Measurements from ENCODE around the gene BAHCC1. TPM values are rescaled to one million over a fixed set of nuclear protein-coding genes. Genes with fewer than 3 reads are reported as not detected.

The BAHCC1 gene
- total RNA-seq, 1 donor, result 11.2 TPM

- Histone ChIP-seq H4K20me1 (ENCODE audit: insufficient read depth, low read length) (no peaks in the 10 kb centered on the region), H3K27ac (ENCODE audit: low read depth, low read length) (no peak overlapping the region), H3K9me3 (ENCODE audit: low read depth, low read length) (no peaks in the 10 kb centered on the region), H3K79me2 (ENCODE audit: insufficient read depth, low read length) (no peaks in the 10 kb centered on the region), H3K4me3 (ENCODE audit: insufficient read depth, low read length) (no peak overlapping the region), H3K27me3 (ENCODE audit: insufficient read depth, low read length) (no peaks in the 10 kb centered on the region), H3K36me3 (ENCODE audit: insufficient read depth, low read length) (no peaks in the 10 kb centered on the region), H3K4me2 (ENCODE audit: insufficient read depth, low read length) (no peak overlapping the region), H3K4me1 (ENCODE audit: insufficient read depth, low read length) (no peaks in the 10 kb centered on the region), H2AFZ (ENCODE audit: low read length) (no peak overlapping the region)
- DNase-seq (ENCODE audit: insufficient read length, low spot score, missing footprints), result no peak
- TF ChIP-seq, protein P1, sequence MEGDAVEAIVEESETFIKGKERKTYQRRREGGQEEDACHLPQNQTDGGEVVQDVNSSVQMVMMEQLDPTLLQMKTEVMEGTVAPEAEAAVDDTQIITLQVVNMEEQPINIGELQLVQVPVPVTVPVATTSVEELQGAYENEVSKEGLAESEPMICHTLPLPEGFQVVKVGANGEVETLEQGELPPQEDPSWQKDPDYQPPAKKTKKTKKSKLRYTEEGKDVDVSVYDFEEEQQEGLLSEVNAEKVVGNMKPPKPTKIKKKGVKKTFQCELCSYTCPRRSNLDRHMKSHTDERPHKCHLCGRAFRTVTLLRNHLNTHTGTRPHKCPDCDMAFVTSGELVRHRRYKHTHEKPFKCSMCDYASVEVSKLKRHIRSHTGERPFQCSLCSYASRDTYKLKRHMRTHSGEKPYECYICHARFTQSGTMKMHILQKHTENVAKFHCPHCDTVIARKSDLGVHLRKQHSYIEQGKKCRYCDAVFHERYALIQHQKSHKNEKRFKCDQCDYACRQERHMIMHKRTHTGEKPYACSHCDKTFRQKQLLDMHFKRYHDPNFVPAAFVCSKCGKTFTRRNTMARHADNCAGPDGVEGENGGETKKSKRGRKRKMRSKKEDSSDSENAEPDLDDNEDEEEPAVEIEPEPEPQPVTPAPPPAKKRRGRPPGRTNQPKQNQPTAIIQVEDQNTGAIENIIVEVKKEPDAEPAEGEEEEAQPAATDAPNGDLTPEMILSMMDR (IDR thresholded peaks at IDR 0.05; ENCODE audit: extremely low read depth, low read depth, low read length), result no peak
These were observed 67.4 kb downstream of the BAHCC1 start for GRCh38 chr17:81462506-81463125.

- Histone ChIP-seq H3K4me3 (ENCODE audit: insufficient read depth, low read length) (no peak overlapping the region), H4K20me1 (ENCODE audit: insufficient read depth, low read length) (no peaks in the 10 kb centered on the region), H3K9me3 (ENCODE audit: low read depth, low read length) (no peaks in the 10 kb centered on the region), H2AFZ (ENCODE audit: low read length) (no peak overlapping the region), H3K79me2 (ENCODE audit: insufficient read depth, low read length) (no peaks in the 10 kb centered on the region), H3K4me2 (ENCODE audit: insufficient read depth, low read length) (no peak overlapping the region), H3K4me1 (ENCODE audit: insufficient read depth, low read length) (no peaks in the 10 kb centered on the region), H3K36me3 (ENCODE audit: insufficient read depth, low read length) (no peaks in the 10 kb centered on the region), H3K27ac (ENCODE audit: low read depth, low read length) (no peak overlapping the region), H3K27me3 (ENCODE audit: insufficient read depth, low read length) (no peaks in the 10 kb centered on the region)
- TF ChIP-seq, protein P1 (IDR thresholded peaks at IDR 0.05; ENCODE audit: extremely low read depth, low read depth, low read length), result no peak
- no peak for DNase-seq (ENCODE audit: insufficient read length, low spot score, missing footprints)
These were observed 68.2 kb downstream of the BAHCC1 start for GRCh38 chr17:81463506-81463905.

- TF ChIP-seq, protein P1 (IDR thresholded peaks at IDR 0.05; ENCODE audit: extremely low read depth, low read depth, low read length), result no peak
- H3K27me3 ChIP-seq (ENCODE audit: insufficient read depth, low read length), result no peaks in the 10 kb centered on the region
- H2AFZ ChIP-seq (ENCODE audit: low read length), result no peak overlapping the region
- no peaks in the 10 kb centered on the region for H4K20me1 ChIP-seq (ENCODE audit: insufficient read depth, low read length)
- DNase-seq (ENCODE audit: insufficient read length, low spot score, missing footprints), result no peak
- H3K9me3 ChIP-seq (ENCODE audit: low read depth, low read length), result no peaks in the 10 kb centered on the region
- no peaks in the 10 kb centered on the region for H3K36me3 ChIP-seq (ENCODE audit: insufficient read depth, low read length)
- H3K4me2 ChIP-seq (ENCODE audit: insufficient read depth, low read length), result no peak overlapping the region
- H3K27ac ChIP-seq (ENCODE audit: low read depth, low read length), result no peak overlapping the region
- no peaks in the 10 kb centered on the region for H3K79me2 ChIP-seq (ENCODE audit: insufficient read depth, low read length)
- no peaks in the 10 kb centered on the region for H3K4me1 ChIP-seq (ENCODE audit: insufficient read depth, low read length)
- H3K4me3 ChIP-seq (ENCODE audit: insufficient read depth, low read length), result no peak overlapping the region
These were observed 69.3 kb downstream of the BAHCC1 start for GRCh38 chr17:81464586-81464985.

- H3K36me3 ChIP-seq (ENCODE audit: insufficient read depth, low read length), result no peaks in the 10 kb centered on the region
- TF ChIP-seq, protein P1 (IDR thresholded peaks at IDR 0.05; ENCODE audit: extremely low read depth, low read depth, low read length), result no peak
- no peak overlapping the region for H3K27ac ChIP-seq (ENCODE audit: low read depth, low read length)
- no peaks in the 10 kb centered on the region for H3K79me2 ChIP-seq (ENCODE audit: insufficient read depth, low read length)
- no peak overlapping the region for H3K4me2 ChIP-seq (ENCODE audit: insufficient read depth, low read length)
- H3K4me1 ChIP-seq (ENCODE audit: insufficient read depth, low read length), result no peaks in the 10 kb centered on the region
- H3K4me3 ChIP-seq (ENCODE audit: insufficient read depth, low read length), result no peak overlapping the region
- H3K9me3 ChIP-seq (ENCODE audit: low read depth, low read length), result no peaks in the 10 kb centered on the region
- DNase-seq (ENCODE audit: insufficient read length, low spot score, missing footprints), result no peak
- no peaks in the 10 kb centered on the region for H3K27me3 ChIP-seq (ENCODE audit: insufficient read depth, low read length)
- H2AFZ ChIP-seq (ENCODE audit: low read length), result no peak overlapping the region
- no peaks in the 10 kb centered on the region for H4K20me1 ChIP-seq (ENCODE audit: insufficient read depth, low read length)
These were observed 70.7 kb downstream of the BAHCC1 start for GRCh38 chr17:81465910-81466309.

All from osteoblast (primary cell).